HTR-8/SVneo (cell line): ENCODE results near the gene SEMG1.

Experiments
- DNase-seq: peaks from one replicate; pipeline ENCODE4 v3.0.0; 2011; ENCODE audit warnings: low spot score, mixed read lengths; ENCODE audit not compliant: insufficient read length
- FAIRE-seq: peaks from 2 replicates; lab custom pipeline; 2011; peaks lifted over from hg19 to GRCh38; lab: Jason Lieb, UNC

The SEMG1 gene, protein sequence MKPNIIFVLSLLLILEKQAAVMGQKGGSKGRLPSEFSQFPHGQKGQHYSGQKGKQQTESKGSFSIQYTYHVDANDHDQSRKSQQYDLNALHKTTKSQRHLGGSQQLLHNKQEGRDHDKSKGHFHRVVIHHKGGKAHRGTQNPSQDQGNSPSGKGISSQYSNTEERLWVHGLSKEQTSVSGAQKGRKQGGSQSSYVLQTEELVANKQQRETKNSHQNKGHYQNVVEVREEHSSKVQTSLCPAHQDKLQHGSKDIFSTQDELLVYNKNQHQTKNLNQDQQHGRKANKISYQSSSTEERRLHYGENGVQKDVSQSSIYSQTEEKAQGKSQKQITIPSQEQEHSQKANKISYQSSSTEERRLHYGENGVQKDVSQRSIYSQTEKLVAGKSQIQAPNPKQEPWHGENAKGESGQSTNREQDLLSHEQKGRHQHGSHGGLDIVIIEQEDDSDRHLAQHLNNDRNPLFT

DNA sequence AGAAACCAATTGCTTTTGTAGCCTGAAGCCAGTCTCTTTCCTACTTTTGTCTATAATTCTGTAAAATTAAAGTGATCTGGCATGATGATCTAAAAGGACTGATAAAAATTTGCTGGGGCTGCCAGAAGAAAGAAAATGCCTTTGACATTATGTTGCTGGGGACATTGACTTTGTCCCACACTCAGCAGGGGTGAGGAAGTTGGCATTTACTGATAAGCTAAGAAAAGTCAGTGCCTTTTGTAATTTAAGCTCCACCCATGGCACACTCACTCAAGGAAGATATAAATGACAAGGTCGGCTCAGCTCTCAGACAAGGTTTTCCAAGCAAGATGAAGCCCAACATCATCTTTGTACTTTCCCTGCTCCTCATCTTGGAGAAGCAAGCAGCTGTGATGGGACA is at the start of gene SEMG1:
Gene SEMG1 (plus strand): TSS at position 309 of the 400 bp plus-strand sequence. CDS start 21 bp downstream, at position 330.
- peak; percentile 84 for FAIRE-seq
- DNase-seq: no peak

DNA sequence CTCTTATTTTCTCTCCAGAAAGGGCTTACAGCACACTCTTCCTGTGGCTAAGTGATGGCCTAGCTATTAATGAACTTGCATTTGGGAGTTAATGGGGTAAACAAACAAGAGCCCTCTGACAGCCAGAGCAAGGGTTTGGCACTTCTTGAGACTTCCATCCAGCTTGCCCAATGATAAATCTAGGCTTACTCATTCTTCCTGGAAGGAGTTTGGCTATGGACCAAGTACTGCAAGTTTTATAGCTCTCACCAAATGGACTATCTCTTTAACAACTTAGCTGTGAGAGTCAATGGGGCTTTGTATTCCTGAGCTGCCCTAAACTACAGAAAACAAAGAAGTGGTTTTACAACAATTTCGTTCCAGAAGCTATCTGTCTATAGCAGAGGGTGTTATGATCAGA is 48.9 kb upstream of the SEMG1 start:
- peak; percentile 91 for FAIRE-seq
- DNase-seq: no peak

DNA sequence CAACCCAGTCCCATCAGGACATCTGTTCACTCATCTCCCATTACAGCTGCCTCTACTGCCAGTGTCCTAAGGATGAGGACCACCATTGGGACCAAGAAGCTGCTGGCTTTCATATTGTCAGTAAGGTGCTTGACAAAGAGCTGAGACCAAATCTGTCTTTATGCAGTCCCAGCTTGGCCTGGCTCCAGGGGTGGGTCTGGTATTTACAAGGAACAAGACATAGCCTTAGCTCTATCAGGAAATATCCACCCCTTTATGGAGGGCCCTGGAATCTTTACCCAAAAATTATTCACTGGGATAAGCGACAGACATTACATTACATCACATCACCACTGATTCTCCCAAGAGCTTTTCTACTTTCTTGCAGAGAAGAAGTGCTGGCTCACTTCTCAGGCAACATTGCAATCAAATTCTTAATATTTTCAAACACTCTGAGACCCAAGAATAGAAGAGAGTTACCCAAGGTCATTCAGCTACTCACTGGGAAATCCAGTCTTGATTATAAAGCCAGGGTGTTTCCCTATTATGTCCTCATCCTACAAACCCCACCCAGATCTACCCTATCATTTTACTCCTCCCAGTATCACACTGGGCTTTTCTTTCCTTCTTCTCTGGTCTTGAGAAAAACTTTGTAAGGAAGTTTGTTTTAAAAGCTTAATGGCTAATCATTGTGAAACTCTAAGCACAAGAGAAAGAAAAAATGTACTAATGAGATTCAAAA is 43.6 kb upstream of the SEMG1 start:
- FAIRE-seq (no peak), DNase-seq (no peak)

DNA sequence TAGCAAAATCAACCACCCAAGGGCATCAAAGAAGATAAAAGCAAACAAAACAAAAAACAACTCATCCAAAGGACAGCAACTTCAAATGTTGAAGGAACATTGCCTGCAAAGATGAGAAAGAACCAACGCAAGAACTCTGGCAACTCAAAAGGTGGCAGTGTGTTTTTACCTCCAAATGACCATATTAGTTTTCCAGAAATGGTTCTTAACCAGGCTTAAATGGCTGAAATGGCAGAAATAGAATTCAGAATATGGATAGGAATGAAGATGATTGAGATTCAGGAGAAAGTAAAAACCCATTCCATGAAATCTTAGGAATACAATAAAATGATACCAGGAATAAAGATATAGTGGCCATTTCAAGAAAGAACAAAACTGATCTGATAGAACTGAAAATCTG is 41.9 kb upstream of the SEMG1 start:
- FAIRE-seq: no peak
- no peak for DNase-seq

DNA sequence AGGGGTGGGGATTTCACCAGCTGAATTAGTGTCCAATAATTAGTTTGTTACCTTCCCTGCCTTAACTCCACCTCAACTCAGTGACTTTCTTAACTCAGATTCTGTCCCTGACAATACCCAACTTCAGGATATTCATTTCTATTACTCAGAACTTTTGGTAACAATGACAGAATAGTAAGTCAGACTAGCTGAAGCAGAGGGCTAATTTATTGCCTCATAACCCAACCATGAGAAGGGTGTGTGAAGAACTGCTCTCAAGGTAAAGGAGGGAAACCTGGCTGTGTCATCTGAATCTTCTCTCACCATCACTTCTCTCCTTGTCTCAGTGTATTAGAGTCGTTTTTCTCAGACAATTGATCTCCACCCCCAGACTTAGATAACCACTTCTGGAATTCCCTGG is 33.3 kb upstream of the SEMG1 start:
- DNase-seq (no peak), FAIRE-seq (peak; percentile 67)

DNA sequence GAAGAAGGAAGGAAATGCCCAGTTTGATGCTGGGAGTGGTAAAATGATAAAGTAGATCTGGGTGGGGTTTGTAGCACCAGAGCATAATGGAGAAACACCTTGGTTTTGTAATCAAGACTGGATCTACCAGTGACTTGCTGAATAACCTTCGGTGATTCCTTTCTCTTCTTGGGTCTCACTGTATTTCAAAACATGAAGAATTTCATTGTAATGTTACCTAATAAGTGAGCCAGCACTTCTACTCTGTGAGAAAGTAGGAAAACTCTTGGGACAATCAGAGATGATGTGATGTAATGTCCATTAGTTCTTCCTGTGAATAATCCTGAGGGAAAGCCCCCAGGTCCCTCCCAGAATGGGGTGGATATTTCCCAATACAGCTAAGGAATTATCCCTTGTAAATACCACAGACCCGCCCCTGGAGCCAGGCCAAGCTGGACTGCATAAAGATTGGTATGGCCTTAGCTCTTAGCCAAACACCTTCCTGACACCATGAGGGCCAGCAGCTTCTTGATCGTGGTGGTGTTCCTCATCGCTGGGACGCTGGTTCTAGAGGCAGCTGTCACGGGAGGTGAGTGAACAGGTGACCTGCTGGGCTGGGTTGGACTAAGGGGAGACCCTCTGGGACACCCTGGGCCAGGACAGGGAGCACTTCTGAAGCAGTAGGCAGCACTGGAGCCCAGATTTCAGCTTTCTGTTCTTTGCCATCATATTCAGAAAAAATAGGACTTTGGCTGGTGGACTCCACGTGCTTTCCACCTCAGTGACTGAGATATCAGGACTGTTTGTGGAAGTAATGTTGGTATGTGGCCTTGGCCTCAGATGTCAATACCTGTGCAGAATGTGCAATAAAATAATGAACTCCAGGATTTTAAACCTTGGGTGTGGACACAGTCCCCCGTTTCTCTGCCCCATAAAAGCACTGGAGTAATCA is 32.1 kb upstream of the SEMG1 start, which contains the start of gene PI3:
Gene PI3 (plus strand): TSS at position 469 of the 931 bp plus-strand sequence. CDS start 21 bp downstream, at position 490.
- FAIRE-seq: peak; percentile 85
- DNase-seq: no peak

DNA sequence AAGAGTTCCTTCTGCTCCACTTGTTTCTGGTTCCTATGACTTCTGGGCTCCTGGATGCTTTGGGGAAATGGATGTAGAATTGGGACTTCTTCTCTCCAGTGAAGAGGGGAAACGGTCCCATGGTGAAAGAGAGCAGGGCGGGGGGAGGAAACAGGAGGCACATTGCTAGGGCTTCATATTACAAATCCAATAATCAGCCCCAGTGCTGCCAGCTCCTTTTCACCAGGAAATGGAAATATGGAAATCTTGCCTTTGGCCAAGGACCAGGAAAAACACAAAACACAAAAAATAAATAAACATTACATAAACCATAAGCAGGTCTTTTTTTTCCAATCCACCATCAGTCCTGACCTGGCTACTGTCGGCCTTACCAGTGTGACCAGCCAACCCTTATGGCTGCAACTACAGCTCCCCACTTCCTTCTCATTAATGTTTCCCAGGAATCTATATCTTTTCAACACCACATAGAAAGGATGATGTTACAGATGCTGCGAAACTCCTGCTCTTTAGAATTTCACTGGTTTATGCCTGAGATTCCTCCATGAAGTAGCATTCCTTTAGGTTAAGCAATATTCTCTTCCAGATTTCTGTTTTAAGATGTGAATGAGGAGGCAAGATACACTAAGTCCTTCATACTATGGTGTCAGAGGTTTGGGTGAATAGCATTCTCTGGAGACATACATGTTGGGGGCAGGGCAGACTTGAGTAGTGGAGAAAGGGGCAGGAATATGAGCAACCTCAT is 30.1 kb upstream of the SEMG1 start:
- FAIRE-seq (peak; percentile 20), DNase-seq (no peak)

DNA sequence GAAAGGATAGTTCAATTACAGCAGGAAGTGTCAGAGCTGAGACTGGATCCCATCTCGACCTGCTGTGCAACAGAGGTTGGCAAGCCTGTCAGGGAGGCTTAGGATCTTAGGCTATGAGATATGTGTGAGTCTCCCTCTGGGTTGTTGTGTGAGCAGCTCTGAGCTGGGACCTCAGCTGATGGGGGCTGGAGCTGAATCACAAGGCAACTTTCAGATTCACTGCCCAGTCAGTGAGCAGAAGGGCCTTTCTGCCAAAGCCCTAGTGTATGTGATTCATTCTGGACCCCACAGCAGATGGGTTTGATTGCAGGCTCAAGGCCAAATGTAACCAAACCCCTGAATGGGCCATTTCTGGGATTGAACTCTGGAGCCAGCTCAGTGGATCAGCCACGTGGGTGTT is 27.7 kb upstream of the SEMG1 start:
- FAIRE-seq: no peak
- DNase-seq: no peak

DNA sequence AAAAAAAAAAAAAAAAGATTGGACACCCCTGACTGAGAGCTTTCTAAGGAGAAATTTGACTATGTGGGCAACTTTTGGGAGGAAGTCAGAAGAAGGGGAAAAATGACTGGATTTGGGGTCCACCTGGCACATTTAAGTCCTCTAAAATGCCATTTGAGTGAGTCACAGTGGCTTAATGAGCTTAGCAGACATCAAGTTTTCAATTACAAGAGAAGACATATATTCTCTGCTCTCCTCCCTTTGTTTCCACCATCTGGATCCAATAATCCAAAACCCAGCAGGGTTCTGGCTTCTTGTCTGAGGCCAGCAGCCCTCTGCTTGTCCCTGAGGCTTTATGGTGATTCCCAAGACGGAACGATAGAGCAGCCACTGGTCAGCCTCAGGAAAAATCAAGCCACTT is 25.2 kb upstream of the SEMG1 start:
- no peak for FAIRE-seq
- DNase-seq: no peak

DNA sequence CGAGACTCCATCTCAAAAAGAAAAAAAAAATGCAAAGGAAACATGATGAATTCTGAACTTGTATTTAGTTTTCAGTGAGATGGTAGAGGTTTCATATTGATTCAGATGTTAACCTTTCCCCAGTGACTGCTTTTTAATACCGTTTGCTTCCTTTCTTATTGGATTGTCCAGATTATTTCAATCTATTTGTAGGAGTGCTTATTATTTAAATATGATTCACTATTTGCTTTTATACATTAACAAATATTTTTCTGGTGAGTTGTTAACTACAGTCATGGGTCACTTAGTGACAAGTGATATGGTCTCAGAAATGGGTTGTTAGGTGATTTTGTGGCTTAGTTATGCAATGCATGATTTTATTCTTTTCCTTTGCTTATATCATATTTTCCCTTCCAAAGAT is 23.7 kb upstream of the SEMG1 start:
- DNase-seq (no peak), FAIRE-seq (no peak)

DNA sequence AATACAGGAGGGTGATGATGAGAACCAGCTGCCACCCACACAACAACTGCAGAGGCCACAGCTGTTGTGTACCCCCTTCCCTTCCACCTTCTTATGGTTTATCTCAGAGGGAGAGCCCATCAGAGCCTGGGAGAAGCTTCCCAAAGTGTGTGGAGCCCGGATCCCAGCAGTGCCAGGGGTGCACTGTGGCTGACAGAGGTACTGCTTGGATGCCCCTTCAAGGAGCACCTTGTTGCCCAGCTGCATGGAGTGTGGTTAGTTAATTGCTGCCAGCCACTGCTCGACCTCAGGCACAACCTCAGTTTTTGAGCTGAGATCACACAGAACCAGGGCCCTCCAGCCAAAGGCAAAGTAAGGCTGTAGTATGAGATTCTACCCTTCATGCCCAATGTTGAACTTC is 19.1 kb upstream of the SEMG1 start:
- no peak for FAIRE-seq

DNA sequence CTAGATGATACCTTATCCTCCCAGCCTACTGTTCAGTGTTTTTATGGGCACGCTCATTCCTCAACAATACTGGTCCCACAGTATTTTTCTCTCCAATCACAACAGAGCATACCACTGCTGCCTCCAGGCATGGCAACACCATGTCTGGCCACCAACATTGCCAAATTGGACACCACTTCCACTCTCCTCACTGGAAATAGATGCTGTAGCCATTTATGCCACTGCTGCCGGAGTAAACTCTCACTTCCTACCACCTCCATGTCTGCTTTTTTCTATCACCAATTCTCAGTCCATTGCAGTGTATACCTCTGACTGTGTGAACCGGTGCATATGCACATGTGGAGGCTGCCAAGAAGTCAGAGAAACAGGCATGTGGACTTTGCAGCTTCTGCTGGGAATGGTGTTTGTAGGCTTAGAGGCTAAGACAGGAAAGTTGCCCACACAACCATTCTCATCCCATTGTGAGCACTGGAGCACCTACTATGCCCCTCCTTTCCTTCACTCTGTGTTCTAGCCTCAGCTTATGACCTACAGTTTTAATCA is 17.7 kb upstream of the SEMG1 start:
- FAIRE-seq: peak; percentile 94
- no peak for DNase-seq

More for the DNA sequence above, 19.1 kb upstream of the SEMG1 start:
- DNase-seq: no peak

DNA sequence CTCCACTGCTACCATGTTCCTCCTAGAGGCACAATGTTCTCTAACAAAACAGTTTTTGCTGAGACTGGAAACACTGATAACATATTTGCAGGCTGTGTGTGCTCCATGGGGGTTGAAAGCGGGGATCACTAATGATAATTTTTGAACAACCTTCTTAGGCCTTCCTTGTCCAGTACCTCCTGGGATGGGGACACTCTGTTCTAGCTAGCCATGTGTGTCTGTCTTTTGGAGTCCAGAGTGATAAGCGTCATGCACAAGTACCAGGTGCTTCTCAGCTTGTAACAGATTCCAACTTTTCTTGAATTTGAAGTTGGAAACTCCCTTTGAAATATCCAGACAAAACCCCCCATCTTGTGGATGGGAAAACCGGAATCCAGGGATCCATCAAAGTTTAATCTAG is 17.0 kb upstream of the SEMG1 start:
- FAIRE-seq (no peak), DNase-seq (no peak)

DNA sequence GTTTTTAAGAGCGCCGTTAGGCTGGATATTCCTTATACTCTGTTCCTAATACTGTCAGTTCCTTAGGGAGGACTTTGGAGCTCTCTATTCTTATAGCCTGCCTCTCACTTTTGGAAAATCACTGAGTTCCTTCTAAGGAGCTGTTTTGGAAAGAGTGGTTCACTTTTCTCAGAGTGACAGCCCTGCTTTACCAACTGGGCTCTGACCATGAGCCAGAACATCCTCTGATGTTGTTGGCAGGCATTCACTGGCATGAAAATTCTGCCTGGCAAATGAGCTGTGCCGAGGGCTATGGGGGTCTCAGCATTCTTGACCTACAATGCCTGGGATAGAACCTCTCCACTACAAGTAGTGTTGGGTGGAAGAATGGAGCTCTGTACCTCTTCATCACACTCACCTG is 14.9 kb upstream of the SEMG1 start:
- peak; percentile 23 for FAIRE-seq
- DNase-seq: no peak

DNA sequence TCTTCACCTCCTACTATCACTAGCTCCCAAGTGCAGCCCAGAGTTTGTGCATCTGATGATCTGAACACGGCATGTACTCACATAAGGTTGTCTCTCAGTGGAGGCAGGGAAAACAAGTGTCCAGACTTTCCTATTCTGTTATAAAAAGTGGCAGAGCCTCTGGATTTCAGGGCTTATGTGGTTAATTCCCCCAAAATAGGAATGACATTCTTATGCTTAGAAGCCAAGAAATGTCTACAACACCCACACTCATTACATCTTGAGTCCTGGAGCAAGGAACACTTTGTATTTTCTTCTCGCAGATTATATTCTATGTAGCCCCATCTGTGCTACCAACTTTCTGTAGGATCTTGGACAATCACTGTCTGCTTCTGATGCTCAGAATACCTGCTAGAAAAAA is 13.5 kb upstream of the SEMG1 start:
- DNase-seq (no peak), FAIRE-seq (peak; percentile 51)

DNA sequence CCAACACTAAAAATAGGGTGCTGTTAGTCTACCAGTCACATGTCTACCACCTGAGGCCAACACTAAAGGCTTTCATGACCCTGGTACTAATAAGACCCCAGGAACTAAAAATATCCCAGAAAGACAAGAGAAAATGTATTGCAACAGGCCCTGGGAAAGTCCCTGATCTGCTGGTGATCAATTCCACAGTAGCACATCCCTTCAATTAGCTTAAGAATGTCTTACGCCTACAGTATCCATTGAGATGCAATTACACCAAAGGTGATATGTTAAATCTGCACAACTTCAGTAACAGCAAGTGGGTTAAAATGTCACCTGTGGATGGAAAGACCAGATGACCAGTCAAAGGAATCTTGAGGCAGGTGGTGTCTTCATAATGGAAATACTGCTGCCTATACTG is 3.1 kb downstream of the SEMG1 start:
- FAIRE-seq (peak; percentile 4), DNase-seq (no peak)

DNA sequence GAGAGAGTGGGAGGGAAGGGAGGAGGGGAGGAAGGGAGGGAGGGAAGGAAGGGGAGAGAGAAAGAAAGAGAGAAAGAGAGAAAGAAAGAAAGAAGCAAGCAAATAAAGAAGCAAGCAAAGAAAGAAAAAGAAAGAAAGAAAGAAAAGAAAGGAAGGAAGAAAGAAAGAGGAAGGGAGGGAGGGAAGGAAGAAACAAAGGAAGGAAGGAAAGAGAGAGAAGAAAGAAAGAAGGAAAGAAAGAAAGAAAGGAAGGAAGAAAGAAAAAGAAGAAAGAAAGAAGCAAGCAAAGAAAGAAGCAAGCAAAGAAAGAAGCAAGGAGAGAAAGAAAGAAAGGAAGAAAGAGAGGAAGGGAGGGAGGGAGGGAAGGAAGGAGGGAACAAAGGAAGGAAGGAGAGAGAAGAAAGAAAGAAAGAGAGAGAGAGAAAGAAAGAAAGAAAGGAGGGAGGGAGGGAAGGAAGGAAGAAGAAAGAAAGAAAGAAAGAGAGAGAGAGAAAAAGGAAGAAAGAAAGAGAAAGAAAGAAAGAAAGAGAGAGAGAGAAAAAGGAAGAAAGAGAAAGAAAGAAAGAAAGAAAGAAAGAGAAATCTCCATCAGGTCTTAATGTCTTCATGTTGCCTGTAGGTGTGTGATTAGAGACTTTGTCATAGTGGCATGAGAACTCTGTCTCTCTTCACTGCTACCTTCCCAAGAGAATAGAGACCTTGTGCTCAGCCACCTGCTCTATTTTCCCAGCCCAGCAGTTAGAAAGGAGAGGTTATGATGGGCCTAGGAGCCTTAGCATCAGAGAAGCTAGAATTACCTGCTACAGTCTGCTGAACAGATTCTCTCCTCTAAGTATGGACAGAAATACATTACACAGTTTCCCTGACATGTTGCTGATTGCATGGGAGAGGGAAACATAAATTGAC is 5.0 kb downstream of the SEMG1 start:
- no peak for DNase-seq
- peak; percentile 83 for FAIRE-seq

DNA sequence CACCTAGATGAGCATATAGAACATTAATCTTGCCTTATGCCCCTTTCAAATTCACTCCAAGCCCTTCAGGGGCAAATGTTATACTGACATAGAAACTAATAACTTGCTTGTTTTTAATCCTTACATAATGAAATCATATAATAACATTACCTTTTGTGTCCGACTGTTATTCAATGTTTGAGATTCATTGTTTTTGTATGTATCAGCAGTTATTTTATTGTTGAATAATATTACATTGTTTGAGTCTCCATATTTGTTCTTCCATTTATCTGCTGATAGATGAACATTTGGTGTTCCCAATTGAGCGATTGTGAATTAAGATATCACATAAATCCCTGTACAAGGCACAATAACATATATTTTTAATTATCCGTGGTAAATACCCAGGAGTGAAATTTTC is 6.0 kb downstream of the SEMG1 start:
- DNase-seq: no peak
- FAIRE-seq: peak; percentile 44
